ENCODE results near the gene EFHB.
"Not testable (repeated sequence)": the region's sequence is repeated elsewhere in the genome, so short reads cannot be mapped to it uniquely, and the experiment has no call there.

EFHB gene

GRCh38 chr3:19898721-19899120 is 35.3 kb downstream of the EFHB start:
- no peak for TF ChIP-seq EZH2 (IDR thresholded peaks at IDR 0.05; ENCODE audit: borderline replicate concordance, low read depth, low read length, severe bottlenecking)
- TF ChIP-seq, protein P1, sequence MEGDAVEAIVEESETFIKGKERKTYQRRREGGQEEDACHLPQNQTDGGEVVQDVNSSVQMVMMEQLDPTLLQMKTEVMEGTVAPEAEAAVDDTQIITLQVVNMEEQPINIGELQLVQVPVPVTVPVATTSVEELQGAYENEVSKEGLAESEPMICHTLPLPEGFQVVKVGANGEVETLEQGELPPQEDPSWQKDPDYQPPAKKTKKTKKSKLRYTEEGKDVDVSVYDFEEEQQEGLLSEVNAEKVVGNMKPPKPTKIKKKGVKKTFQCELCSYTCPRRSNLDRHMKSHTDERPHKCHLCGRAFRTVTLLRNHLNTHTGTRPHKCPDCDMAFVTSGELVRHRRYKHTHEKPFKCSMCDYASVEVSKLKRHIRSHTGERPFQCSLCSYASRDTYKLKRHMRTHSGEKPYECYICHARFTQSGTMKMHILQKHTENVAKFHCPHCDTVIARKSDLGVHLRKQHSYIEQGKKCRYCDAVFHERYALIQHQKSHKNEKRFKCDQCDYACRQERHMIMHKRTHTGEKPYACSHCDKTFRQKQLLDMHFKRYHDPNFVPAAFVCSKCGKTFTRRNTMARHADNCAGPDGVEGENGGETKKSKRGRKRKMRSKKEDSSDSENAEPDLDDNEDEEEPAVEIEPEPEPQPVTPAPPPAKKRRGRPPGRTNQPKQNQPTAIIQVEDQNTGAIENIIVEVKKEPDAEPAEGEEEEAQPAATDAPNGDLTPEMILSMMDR (IDR thresholded peaks at IDR 0.05; ENCODE audit: borderline replicate concordance, extremely low read depth, low read length, poor library complexity, severe bottlenecking): no peak
- DNase-seq (no peak), ATAC-seq (ENCODE audit: insufficient read depth, low read depth) (no peak)
- H3K27me3 ChIP-seq (ENCODE audit: insufficient read depth, low read length, poor library complexity): no peaks in the 10 kb centered on the region
- no peaks in the 10 kb centered on the region for H3K4me1 ChIP-seq (ENCODE audit: insufficient read depth, low read length)
- H3K4me3 ChIP-seq (ENCODE audit: low read depth in 1 of 2, low read length in 2 of 2): no peak overlapping the region
- no peak overlapping the region for H3K27ac ChIP-seq (ENCODE audit: low read length)
- H4K20me1 ChIP-seq (ENCODE audit: insufficient read depth, low read length): no peaks in the 10 kb centered on the region
- H3K79me2 ChIP-seq (ENCODE audit: insufficient read depth, low read length): no peaks in the 10 kb centered on the region
- no peaks in the 10 kb centered on the region for H3K36me3 ChIP-seq (ENCODE audit: insufficient read depth, low read length)
- H3K9ac ChIP-seq (ENCODE audit: low read depth, low read length): no peak overlapping the region
- H3K4me2 ChIP-seq (ENCODE audit: insufficient read depth, low read length): no peak overlapping the region
- no peaks in the 10 kb centered on the region for H3K9me3 ChIP-seq (ENCODE audit: insufficient read depth, low read length, severe bottlenecking)
- no peak overlapping the region for H2AFZ ChIP-seq (ENCODE audit: low read depth, low read length)

DNA sequence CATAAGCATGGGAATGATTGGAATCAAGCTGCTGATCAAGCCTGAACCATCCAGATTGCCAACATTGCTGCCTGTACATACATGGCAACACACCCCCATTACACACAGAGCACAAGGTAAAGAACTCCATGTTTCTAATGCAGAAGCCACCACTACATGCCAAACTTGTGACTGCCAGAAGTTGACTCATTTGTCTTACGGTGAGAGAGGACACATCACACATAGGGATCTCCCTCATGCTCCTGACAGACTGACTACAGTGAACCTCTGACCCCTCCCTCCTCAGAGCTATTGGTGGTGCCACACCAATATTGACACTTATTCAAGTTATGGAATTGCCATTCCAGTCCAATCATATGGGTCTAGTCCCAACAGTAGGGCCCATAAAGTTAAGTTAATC is 42.3 kb downstream of the EFHB start:
- no peaks in the 10 kb centered on the region for H3K27me3 ChIP-seq (ENCODE audit: insufficient read depth, low read length, poor library complexity)
- H3K9me3 ChIP-seq (ENCODE audit: insufficient read depth, low read length, severe bottlenecking): no peaks in the 10 kb centered on the region
- H3K9ac ChIP-seq (ENCODE audit: low read depth, low read length): no peak overlapping the region
- H2AFZ ChIP-seq (ENCODE audit: low read depth, low read length): no peak overlapping the region
- TF ChIP-seq EZH2 (IDR thresholded peaks at IDR 0.05; ENCODE audit: borderline replicate concordance, low read depth, low read length, severe bottlenecking): no peak
- TF ChIP-seq, protein P1 (IDR thresholded peaks at IDR 0.05; ENCODE audit: borderline replicate concordance, extremely low read depth, low read length, poor library complexity, severe bottlenecking): no peak
- no peaks in the 10 kb centered on the region for H4K20me1 ChIP-seq (ENCODE audit: insufficient read depth, low read length)
- no peak overlapping the region for H3K4me3 ChIP-seq (ENCODE audit: low read depth in 1 of 2, low read length in 2 of 2)
- ATAC-seq (ENCODE audit: insufficient read depth, low read depth): no peak
- no peak overlapping the region for H3K4me2 ChIP-seq (ENCODE audit: insufficient read depth, low read length)
- H3K79me2 ChIP-seq (ENCODE audit: insufficient read depth, low read length): no peaks in the 10 kb centered on the region
- no peaks in the 10 kb centered on the region for H3K36me3 ChIP-seq (ENCODE audit: insufficient read depth, low read length)
- DNase-seq: no peak
- no peaks in the 10 kb centered on the region for H3K4me1 ChIP-seq (ENCODE audit: insufficient read depth, low read length)
- no peak overlapping the region for H3K27ac ChIP-seq (ENCODE audit: low read length)

GRCh38 chr3:19888428-19889152 is 45.4 kb downstream of the EFHB start:
- Histone ChIP-seq H3K4me3 (ENCODE audit: low read depth in 1 of 2, low read length in 2 of 2) (no peak overlapping the region), H3K4me2 (ENCODE audit: insufficient read depth, low read length) (no peak overlapping the region), H4K20me1 (ENCODE audit: insufficient read depth, low read length) (no peaks in the 10 kb centered on the region), H3K27ac (ENCODE audit: low read length) (no peak overlapping the region), H3K79me2 (ENCODE audit: insufficient read depth, low read length) (no peaks in the 10 kb centered on the region), H3K9me3 (ENCODE audit: insufficient read depth, low read length, severe bottlenecking) (no peaks in the 10 kb centered on the region), H2AFZ (ENCODE audit: low read depth, low read length) (no peak overlapping the region), H3K36me3 (ENCODE audit: insufficient read depth, low read length) (no peaks in the 10 kb centered on the region), H3K4me1 (ENCODE audit: insufficient read depth, low read length) (no peaks in the 10 kb centered on the region), H3K9ac (ENCODE audit: low read depth, low read length) (no peak overlapping the region), H3K27me3 (ENCODE audit: insufficient read depth, low read length, poor library complexity) (no peaks in the 10 kb centered on the region)
- ATAC-seq (ENCODE audit: insufficient read depth, low read depth) (no peak), DNase-seq (no peak)
- TF ChIP-seq EZH2 (IDR thresholded peaks at IDR 0.05; ENCODE audit: borderline replicate concordance, low read depth, low read length, severe bottlenecking): no peak
- TF ChIP-seq, protein P1 (IDR thresholded peaks at IDR 0.05; ENCODE audit: borderline replicate concordance, extremely low read depth, low read length, poor library complexity, severe bottlenecking): no peak

GRCh38 chr3:19887122-19887521 is 46.9 kb downstream of the EFHB start:
- not testable (repeated sequence) for H3K79me2 ChIP-seq (ENCODE audit: insufficient read depth, low read length); DNase-seq; H3K27ac ChIP-seq (ENCODE audit: low read length); H3K4me2 ChIP-seq (ENCODE audit: insufficient read depth, low read length); H3K4me3 ChIP-seq (ENCODE audit: low read depth in 1 of 2, low read length in 2 of 2); H2AFZ ChIP-seq (ENCODE audit: low read depth, low read length); H3K36me3 ChIP-seq (ENCODE audit: insufficient read depth, low read length); H4K20me1 ChIP-seq (ENCODE audit: insufficient read depth, low read length); ATAC-seq (ENCODE audit: insufficient read depth, low read depth); H3K4me1 ChIP-seq (ENCODE audit: insufficient read depth, low read length); H3K9me3 ChIP-seq (ENCODE audit: insufficient read depth, low read length, severe bottlenecking); H3K27me3 ChIP-seq (ENCODE audit: insufficient read depth, low read length, poor library complexity); H3K9ac ChIP-seq (ENCODE audit: low read depth, low read length)
